IPS-18a (cell line): Measurements from ENCODE around the gene SORBS1.

Source experiments
- H3K27ac ChIP-seq: one replicate; pipeline ENCODE4 v1.5.1; 2013; ENCODE audit warnings: low read length
- H3K27me3 ChIP-seq: one replicate; pipeline ENCODE4 v1.6.1; 2013; ENCODE audit warnings: mild to moderate bottlenecking, low read length; ENCODE audit not compliant: control insufficient read depth, insufficient read depth
- H3K36me3 ChIP-seq: one replicate; pipeline ENCODE4 v1.6.1; 2013; ENCODE audit warnings: low read depth, low read length; ENCODE audit not compliant: control insufficient read depth
- H3K4me1 ChIP-seq: one replicate; pipeline ENCODE4 v1.6.1; 2013; ENCODE audit warnings: low read depth, low read length; ENCODE audit not compliant: control insufficient read depth
- H3K4me3 ChIP-seq: one replicate; pipeline ENCODE4 v1.5.1; 2013; ENCODE audit warnings: low read length
- H3K9ac ChIP-seq: one replicate; pipeline ENCODE4 v1.6.1; 2013; ENCODE audit warnings: mild to moderate bottlenecking, low read length, moderate library complexity
- H3K9me3 ChIP-seq: one replicate; pipeline ENCODE4 v1.6.1; 2013; ENCODE audit warnings: low read depth, low read length; ENCODE audit not compliant: control insufficient read depth

Gene SORBS1

DNA sequence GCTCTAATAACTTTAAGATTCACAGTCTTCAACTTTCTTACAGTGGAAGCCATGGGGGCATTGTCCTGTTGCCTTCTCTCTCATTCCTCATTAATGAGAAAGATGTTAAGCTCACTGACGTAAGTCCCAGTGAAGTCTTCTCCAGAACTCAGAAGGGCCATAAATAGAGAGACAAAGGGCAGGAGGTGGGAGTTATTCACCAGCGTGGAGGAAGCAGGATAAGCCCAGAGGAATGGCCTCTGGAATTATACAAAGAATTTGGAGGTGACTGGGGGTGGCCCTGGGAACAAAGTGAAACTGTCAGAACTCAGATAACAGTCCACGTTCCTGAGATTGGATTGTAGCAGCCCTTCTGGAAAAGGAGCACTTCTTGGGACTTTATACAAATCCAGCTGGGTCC, 52.4 kb downstream of the SORBS1 start:
- Histone ChIP-seq H3K27me3 (no peaks in the 10 kb centered on the region), H3K9ac (no peak overlapping the region), H3K9me3 (no peaks in the 10 kb centered on the region), H3K4me3 (no peak overlapping the region), H3K36me3 (no peaks in the 10 kb centered on the region), H3K4me1 (peaks cover 20% of the 10 kb centered on the region), H3K27ac (no peak overlapping the region)

DNA sequence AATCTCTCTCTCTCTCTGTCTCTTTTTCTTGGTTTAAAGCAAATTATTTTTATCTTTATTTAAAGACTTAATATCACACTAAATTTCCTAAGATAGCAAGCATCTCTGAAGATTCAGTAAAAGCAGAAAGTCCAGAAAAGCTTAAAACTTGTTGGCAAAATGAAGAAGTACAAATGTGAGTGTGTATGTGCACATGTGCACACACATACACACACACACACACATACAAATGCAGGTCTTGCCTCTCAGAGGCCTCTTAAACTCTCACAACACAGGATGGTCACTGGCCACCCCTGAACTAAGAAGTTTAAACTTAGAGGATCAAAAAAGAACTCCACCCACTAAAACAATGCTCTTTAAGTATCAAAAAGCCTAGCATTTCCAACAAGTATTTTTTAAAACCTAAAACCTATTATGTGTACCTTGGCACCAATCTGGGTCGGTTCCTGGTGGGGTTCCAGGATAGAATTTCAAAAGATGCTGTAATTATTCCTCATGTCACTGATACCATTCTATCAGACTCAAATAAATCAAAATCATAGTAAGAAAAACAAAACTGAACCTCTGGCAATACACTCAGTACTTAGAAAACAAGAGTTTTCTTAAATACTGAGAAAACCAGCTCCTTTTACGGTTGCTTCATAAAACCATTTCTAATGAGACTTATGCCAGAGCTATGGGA, 55.0 kb downstream of the SORBS1 start:
- Histone ChIP-seq H3K36me3 (no peaks in the 10 kb centered on the region), H3K9me3 (no peaks in the 10 kb centered on the region), H3K27ac (no peak overlapping the region), H3K9ac (no peak overlapping the region), H3K4me3 (no peak overlapping the region), H3K27me3 (no peaks in the 10 kb centered on the region), H3K4me1 (peaks cover 17% of the 10 kb centered on the region)

DNA sequence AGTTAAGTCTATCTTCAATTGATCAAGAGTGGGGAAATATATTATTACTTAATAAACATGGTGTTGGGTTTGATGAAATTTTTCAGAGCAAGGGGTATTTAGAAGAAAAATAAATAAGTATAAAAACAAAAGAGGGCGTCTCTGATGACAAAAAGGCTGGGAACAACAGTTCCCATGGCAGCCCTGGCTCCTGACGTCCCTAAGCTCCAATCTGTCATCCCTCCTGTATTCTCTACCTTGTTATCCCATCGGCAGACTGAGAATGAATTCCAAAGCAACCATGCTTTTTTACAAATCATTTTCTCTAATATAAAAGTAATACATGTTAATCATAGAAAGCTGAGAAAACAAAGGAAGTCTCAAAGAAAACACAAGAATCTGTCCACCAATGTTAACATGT, 55.5 kb downstream of the SORBS1 start:
- no peak overlapping the region for H3K9ac ChIP-seq
- H3K36me3 ChIP-seq = no peaks in the 10 kb centered on the region
- H3K27ac ChIP-seq = no peak overlapping the region
- H3K27me3 ChIP-seq = no peaks in the 10 kb centered on the region
- H3K4me3 ChIP-seq = no peak overlapping the region
- H3K9me3 ChIP-seq = no peaks in the 10 kb centered on the region
- peaks cover 18% of the 10 kb centered on the region for H3K4me1 ChIP-seq

DNA sequence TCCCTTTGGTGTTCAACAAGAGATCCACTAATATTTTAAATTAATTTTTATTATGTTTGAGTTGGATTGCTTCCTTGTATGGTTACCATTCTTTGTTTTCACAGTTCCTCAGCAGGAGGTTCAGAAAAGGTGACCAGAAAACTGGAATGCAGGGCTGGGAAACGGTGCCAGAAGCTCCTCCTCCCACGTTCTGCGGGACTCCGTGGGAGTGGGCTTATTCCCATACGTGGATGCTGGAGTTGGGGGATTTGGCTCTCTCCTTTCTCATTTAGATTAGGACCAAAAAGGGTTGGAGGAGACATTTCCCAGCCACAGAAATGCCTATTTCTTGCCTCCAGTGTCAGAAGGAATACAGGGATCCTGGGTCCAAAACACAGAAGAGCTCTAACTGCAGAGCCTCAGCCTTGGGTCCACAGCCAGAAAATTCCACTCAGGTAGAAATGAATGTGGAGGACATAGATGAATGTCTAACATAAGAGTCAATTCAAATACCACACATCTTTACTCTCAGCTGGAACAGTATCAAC, 56.0 kb downstream of the SORBS1 start:
- Histone ChIP-seq H3K9me3 (no peaks in the 10 kb centered on the region), H3K27ac (no peak overlapping the region), H3K4me1 (peaks cover 23% of the 10 kb centered on the region), H3K27me3 (no peaks in the 10 kb centered on the region), H3K36me3 (no peaks in the 10 kb centered on the region), H3K9ac (no peak overlapping the region), H3K4me3 (no peak overlapping the region)

DNA sequence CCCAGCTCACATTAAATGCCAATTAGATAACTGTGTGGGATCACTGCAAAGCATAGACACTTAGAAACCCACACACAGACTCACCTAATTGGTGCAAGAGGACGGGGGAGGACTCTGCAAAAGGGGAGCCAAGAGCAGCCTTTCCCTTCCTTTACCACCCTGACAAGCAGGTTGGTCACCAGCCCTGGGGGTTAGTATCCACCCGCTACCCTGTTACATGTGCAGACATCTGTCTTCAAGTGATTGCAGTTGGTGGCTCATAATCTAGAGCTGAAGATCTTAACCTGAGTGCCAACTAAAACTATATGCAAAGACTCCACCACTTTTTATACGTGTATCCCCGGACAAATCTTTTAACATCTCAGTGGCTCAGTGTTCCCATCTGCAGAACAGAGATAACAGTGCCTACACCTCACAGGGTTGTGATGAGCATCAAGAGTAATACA, 56.9 kb downstream of the SORBS1 start:
- Histone ChIP-seq H3K36me3 (no peaks in the 10 kb centered on the region), H3K9ac (no peak overlapping the region), H3K27ac (no peak overlapping the region), H3K9me3 (no peaks in the 10 kb centered on the region), H3K4me1 (peaks cover 28% of the 10 kb centered on the region), H3K27me3 (no peaks in the 10 kb centered on the region), H3K4me3 (no peak overlapping the region)

DNA sequence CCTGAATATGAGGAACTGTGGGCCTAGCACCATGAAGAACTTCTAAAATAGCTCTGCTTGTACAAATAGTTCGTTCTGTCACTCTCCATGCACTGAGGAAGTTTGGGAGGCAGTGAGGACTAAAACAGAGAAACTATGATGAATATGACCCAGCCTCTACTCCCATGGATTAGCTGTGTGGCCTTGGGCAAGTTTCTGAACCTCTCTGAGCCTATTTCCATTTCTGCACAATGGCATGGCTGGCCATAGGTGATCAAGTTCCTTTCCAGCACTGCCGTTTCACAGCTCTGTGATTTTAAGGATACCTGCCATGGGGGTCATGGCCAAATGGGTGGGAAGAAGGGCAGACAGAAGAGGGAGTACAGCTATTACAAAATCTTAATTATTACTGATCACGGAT, 57.6 kb downstream of the SORBS1 start:
- Histone ChIP-seq H3K27ac (no peak overlapping the region), H3K36me3 (no peaks in the 10 kb centered on the region), H3K4me3 (no peak overlapping the region), H3K4me1 (peaks cover 22% of the 10 kb centered on the region), H3K9ac (no peak overlapping the region), H3K9me3 (no peaks in the 10 kb centered on the region), H3K27me3 (no peaks in the 10 kb centered on the region)

DNA sequence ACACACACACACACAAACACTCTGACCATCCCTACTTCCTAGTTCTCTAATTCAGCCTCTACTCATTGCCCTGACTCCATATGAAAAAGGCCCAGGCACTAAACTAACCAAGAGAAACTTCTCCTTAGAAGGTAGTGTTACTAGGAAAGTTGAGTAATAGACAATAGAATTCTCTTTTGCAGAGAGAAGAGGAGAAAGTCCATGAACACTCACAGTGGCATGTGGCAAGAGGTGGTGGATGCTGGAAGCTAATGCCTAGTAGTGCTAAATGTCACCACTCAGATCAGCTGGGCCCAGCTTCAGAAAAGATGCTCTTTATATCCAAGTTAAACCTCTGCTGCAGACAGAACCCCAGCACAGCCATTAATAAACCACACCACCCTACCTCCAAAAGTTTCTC, 58.2 kb downstream of the SORBS1 start:
- no peaks in the 10 kb centered on the region for H3K27me3 ChIP-seq
- H3K9me3 ChIP-seq = no peaks in the 10 kb centered on the region
- peaks cover 21% of the 10 kb centered on the region for H3K4me1 ChIP-seq
- no peak overlapping the region for H3K9ac ChIP-seq
- no peaks in the 10 kb centered on the region for H3K36me3 ChIP-seq
- H3K4me3 ChIP-seq = no peak overlapping the region
- H3K27ac ChIP-seq = no peak overlapping the region

DNA sequence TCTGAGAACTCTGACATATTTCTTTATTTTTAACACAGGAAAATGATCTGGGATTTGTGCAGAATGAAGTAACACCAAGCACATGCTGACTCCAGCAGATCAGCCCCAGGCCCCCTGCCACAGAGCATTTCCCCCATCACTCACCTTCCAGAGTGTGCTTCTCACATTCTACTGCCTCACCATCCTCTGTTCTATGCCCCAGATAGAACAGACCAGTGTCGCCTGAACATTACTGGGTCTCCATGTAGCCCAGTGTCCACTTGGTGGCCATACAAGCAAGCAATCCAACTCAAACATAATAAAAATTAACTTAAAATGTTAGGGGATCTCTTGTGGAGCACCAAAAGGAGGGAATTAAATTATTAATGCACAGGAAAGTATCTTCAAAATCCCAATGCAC, 58.8 kb downstream of the SORBS1 start:
- H3K27me3 ChIP-seq = no peaks in the 10 kb centered on the region
- no peaks in the 10 kb centered on the region for H3K36me3 ChIP-seq
- H3K4me3 ChIP-seq = no peak overlapping the region
- no peak overlapping the region for H3K9ac ChIP-seq
- H3K27ac ChIP-seq = no peak overlapping the region
- H3K9me3 ChIP-seq = no peaks in the 10 kb centered on the region
- H3K4me1 ChIP-seq = peaks cover 21% of the 10 kb centered on the region

DNA sequence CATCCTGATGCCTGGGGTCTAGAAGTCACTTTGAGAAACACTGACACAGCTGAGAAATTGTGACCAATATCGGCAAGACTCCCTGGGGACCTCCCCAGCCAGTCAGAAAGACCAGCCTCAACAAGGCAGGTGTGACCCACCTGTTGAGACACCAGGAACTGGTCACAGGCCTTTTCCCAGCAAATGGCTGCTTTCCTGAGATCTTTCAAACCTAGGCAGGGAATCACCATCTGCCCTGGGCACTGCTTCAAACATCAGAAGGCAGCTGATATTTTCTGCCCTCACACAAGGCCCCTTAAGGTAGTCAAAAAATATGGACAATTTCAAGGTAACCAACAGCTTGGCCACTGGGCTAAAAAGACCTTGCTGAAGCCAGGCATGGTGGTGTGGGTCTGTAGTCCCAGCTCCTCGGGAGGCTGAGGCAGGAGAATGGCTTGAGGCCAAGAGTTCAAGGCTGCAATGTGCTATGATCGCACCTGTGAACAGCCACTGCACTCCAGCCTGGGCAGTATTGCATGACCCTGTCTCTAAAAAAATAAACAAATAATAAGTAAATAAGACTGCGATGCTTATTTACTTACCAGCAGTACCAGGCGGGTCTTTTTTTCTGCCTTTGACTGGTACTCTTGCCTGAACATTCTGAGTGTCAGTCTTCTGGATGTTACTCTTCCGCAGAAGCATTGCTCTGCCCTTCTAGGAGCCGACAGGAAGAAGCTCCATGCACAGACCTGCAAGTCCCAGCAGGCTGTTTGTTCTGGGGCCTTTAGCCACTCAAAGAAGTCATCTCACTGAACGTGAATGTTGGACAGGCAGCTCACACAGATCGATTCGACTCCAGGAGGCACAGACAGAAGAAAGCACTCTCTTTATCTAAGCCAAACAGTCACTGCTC, 59.7 kb downstream of the SORBS1 start:
- Histone ChIP-seq H3K27me3 (no peaks in the 10 kb centered on the region), H3K4me3 (no peak overlapping the region), H3K4me1 (peaks cover 21% of the 10 kb centered on the region), H3K36me3 (no peaks in the 10 kb centered on the region), H3K27ac (no peak overlapping the region), H3K9me3 (no peaks in the 10 kb centered on the region), H3K9ac (no peak overlapping the region)

DNA sequence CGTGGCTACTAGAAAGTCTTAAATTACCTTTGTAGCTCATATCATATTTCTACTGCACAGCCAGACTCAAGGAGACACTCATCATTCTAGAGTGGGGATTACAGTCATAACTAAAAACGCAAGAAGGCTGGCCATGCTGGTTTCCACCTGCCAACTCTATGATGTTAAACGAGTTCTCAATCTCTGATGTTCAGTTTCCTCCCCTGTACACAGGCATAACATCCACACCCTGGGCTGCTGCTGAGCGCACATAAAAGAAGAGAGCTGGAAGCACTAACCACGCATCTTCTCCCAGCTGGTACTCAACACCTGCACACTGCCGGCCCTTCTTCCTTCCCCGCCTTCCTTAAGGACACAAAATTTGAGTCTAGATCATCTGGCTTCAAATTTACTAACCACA, 60.5 kb downstream of the SORBS1 start:
- H3K9me3 ChIP-seq = no peaks in the 10 kb centered on the region
- no peak overlapping the region for H3K27ac ChIP-seq
- H3K4me3 ChIP-seq = no peak overlapping the region
- H3K27me3 ChIP-seq = no peaks in the 10 kb centered on the region
- H3K9ac ChIP-seq = no peak overlapping the region
- H3K36me3 ChIP-seq = no peaks in the 10 kb centered on the region
- peaks cover 21% of the 10 kb centered on the region for H3K4me1 ChIP-seq

DNA sequence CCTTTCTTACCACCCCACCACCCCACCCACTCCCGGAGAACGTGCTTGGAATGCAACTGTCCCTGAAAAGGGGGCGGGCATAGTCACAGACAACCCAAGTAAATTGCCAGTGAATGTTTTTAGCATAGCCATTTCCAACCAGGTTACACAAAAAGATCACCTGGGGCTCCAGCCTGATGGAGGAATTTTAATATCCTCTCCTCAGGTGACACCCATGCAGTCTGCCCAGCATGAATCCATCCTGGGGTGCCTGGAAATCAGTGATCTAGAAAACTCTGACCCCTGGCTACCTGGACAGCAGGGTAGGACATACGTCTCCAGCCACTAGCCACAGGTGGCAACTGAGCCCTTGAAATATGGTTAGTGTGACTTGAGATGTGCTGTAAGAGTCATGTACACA, 61.1 kb downstream of the SORBS1 start:
- Histone ChIP-seq H3K36me3 (no peaks in the 10 kb centered on the region), H3K4me1 (peaks cover 17% of the 10 kb centered on the region), H3K9ac (no peak overlapping the region), H3K4me3 (no peak overlapping the region), H3K9me3 (no peaks in the 10 kb centered on the region), H3K27ac (no peak overlapping the region), H3K27me3 (no peaks in the 10 kb centered on the region)
